NCI-H146 treated with DMSO at 0.1 percent for 48 hours (cell line): Measurements from ENCODE around the gene POU2F2.

Experiments used
- DNase-seq: peaks from one replicate; lab custom pipeline; 2025; ENCODE audit not compliant: unreplicated experiment; lab: John Stamatoyannopoulos, UW

The POU2F2 gene

GRCh38 chr19:42132030-42132628 is at the start of gene POU2F2:
TSS of gene POU2F2 (minus strand) at chr19:42132446. CDS start at chr19:42132411, 35 bp downstream.
- DNase-seq = no peak

- DNase-seq = peak; percentile 23
These were observed 46.8 kb upstream of the POU2F2 start for GRCh38 chr19:42178791-42179674.

GRCh38 chr19:42177686-42178019 is 45.4 kb upstream of the POU2F2 start:
- no peak for DNase-seq

- peak; percentile 94 for DNase-seq
These were observed 44.9 kb upstream of the POU2F2 start for GRCh38 chr19:42176990-42177685.

GRCh38 chr19:42176649-42176989 is 44.4 kb upstream of the POU2F2 start:
- no peak for DNase-seq

GRCh38 chr19:42175952-42176648 is 43.9 kb upstream of the POU2F2 start:
- peak; percentile 56 for DNase-seq

- DNase-seq = no peak
These were observed 42.9 kb upstream of the POU2F2 start for GRCh38 chr19:42174958-42175734.

GRCh38 chr19:42174188-42174587 is 41.9 kb upstream of the POU2F2 start:
- DNase-seq = no peak

- DNase-seq = no peak
These were observed 41.4 kb upstream of the POU2F2 start for GRCh38 chr19:42173695-42174094.

- DNase-seq = peak; percentile 48
These were observed 40.0 kb upstream of the POU2F2 start for GRCh38 chr19:42172261-42172660.

GRCh38 chr19:42170715-42171114 is 38.5 kb upstream of the POU2F2 start:
- no peak for DNase-seq

GRCh38 chr19:42169486-42170413 is 37.5 kb upstream of the POU2F2 start:
- no peak for DNase-seq

GRCh38 chr19:42168206-42168605 is 36.0 kb upstream of the POU2F2 start:
- no peak for DNase-seq

- peak; percentile 21 for DNase-seq
These were observed 34.1 kb upstream of the POU2F2 start for GRCh38 chr19:42166316-42166715.

GRCh38 chr19:42165146-42165545 is 32.9 kb upstream of the POU2F2 start:
- no peak for DNase-seq

- no peak for DNase-seq
These were observed 29.5 kb upstream of the POU2F2 start for GRCh38 chr19:42161616-42162263.

- DNase-seq = no peak
These were observed 27.7 kb upstream of the POU2F2 start for GRCh38 chr19:42159942-42160341.

GRCh38 chr19:42158926-42159325 is 26.7 kb upstream of the POU2F2 start:
- DNase-seq = no peak

- no peak for DNase-seq
These were observed 24.3 kb upstream of the POU2F2 start for GRCh38 chr19:42156571-42156970.
